HEK293T (cell line): Measurements from ENCODE around the gene ANKH.

Source experiments
- ARNT ChIP-seq: fragments of 450-650 bp; IDR thresholded peaks from 2 replicates; pipeline ENCODE4 v1.6.1; 2017; ENCODE audit warnings: mild to moderate bottlenecking
- BHLHE40 ChIP-seq: fragments of 450-650 bp; IDR thresholded peaks from 2 replicates; pipeline ENCODE4 v1.6.1; 2016; ENCODE audit warnings: mild to moderate bottlenecking, moderate library complexity, borderline replicate concordance
- FOXA1 ChIP-seq: fragments of 450-650 bp; IDR thresholded peaks from 2 replicates; pipeline ENCODE4 v1.6.1; 2016; ENCODE audit warnings: mild to moderate bottlenecking
- FOXK2 ChIP-seq: fragments of 450-650 bp; IDR thresholded peaks from 2 replicates; pipeline ENCODE4 v1.6.1; 2016; ENCODE audit warnings: mild to moderate bottlenecking
- FOXM1 ChIP-seq: fragments of 450-650 bp; IDR thresholded peaks from 2 replicates; pipeline ENCODE4 v1.6.1; 2017; ENCODE audit warnings: mild to moderate bottlenecking, borderline replicate concordance
- HDGF ChIP-seq: fragments of 450-650 bp; IDR thresholded peaks from 2 replicates; pipeline ENCODE4 v1.6.1; 2017; ENCODE audit warnings: antibody characterized with exemption, borderline replicate concordance
- L3MBTL2 ChIP-seq: fragments of 450-650 bp; conservative IDR thresholded peaks from 2 replicates; pipeline ENCODE4 v1.6.1; 2016; ENCODE audit warnings: mild to moderate bottlenecking
- SP1 ChIP-seq: fragments of 450-650 bp; IDR thresholded peaks from 2 replicates; pipeline ENCODE4 v1.6.1; 2017
- TARDBP ChIP-seq: fragments of 450-650 bp; IDR thresholded peaks from 2 replicates; pipeline ENCODE4 v1.6.1; 2016

DNA sequence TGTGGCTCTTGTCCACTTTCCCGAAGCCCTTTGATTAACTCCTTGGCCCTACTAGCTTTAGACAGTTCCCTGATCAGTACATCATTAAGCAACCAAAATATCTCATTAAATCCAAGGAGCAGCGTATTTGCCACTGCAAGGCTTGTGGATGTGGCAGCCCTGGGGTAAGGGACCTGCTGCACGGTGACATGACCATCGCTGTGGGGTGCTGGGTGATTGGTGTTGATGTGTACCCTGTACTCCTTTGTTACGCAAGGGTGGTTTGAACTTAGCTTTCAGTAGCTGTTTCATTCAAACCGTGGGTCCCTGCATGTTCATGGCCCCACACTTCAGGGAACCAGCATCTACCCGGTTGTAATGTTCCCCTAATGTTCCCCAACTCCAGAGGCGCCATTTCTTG, 166.0 kb downstream of the ANKH start:
- TF ChIP-seq BHLHE40 (no peak), FOXA1 (no peak), L3MBTL2 (no peak), FOXK2 (no peak), TARDBP (no peak), ARNT (no peak), SP1 (no peak), HDGF (no peak), FOXM1 (no peak)
